ENCODE measurements around the gene MRTO4. TPM values are rescaled to one million over a fixed set of nuclear protein-coding genes. Genes with fewer than 3 reads are reported as not detected.

MRTO4 gene
- total and polyA plus RNA-seq, 9 of the 15 experiments (the other 6 are each of a cell fraction or from before 2014, with no cell fraction given), result 62.0 to 173 (median 146) TPM

DNA sequence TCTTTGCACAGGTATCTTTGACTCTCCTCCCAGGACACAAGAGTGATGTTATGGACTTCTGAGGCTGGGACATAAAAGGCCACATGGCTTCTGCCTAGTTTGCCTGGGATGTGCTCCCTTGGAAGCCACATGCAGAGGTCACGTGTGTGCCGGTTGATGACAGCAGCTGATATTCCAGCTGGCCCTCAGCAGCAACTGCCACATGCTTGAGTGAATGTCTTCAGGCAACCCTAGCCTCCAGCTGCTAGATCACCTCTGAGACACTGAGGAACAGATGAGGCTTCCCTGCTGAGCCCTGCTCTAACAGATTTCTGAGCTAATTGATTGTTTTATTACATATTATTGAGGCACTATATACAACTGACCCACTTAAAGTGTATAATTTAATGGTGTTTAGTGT is 48.6 kb downstream of the MRTO4 start (continued):
- TF ChIP-seq, protein P1, sequence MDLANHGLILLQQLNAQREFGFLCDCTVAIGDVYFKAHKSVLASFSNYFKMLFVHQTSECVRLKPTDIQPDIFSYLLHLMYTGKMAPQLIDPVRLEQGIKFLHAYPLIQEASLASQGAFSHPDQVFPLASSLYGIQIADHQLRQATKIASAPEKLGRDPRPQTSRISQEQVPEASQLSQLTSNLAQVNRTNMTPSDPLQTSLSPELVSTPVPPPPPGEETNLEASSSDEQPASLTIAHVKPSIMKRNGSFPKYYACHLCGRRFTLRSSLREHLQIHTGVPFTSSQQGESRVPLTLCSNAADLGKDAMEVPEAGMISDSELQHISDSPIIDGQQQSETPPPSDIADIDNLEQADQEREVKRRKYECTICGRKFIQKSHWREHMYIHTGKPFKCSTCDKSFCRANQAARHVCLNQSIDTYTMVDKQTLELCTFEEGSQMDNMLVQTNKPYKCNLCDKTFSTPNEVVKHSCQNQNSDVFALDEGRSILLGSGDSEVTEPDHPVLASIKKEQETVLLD (IDR thresholded peaks at IDR 0.05), result no peak
- TF ChIP-seq SMARCC2 (IDR thresholded peaks at IDR 0.05; ENCODE audit: low read depth), result no peak
- TF ChIP-seq, protein P2, sequence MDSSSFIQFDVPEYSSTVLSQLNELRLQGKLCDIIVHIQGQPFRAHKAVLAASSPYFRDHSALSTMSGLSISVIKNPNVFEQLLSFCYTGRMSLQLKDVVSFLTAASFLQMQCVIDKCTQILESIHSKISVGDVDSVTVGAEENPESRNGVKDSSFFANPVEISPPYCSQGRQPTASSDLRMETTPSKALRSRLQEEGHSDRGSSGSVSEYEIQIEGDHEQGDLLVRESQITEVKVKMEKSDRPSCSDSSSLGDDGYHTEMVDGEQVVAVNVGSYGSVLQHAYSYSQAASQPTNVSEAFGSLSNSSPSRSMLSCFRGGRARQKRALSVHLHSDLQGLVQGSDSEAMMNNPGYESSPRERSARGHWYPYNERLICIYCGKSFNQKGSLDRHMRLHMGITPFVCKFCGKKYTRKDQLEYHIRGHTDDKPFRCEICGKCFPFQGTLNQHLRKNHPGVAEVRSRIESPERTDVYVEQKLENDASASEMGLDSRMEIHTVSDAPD (CRISPR knock-in tag; IDR thresholded peaks at IDR 0.05), result no peak
- TF ChIP-seq, protein P3, sequence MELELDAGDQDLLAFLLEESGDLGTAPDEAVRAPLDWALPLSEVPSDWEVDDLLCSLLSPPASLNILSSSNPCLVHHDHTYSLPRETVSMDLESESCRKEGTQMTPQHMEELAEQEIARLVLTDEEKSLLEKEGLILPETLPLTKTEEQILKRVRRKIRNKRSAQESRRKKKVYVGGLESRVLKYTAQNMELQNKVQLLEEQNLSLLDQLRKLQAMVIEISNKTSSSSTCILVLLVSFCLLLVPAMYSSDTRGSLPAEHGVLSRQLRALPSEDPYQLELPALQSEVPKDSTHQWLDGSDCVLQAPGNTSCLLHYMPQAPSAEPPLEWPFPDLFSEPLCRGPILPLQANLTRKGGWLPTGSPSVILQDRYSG (tag; conservative IDR thresholded peaks at IDR 0.05; ENCODE audit: low read depth), result 0 out of 2 replicates have a peak, but pooled peaks have one; percentile 26
- no peak for TF ChIP-seq NR4A1 (CRISPR knock-in tag; IDR thresholded peaks at IDR 0.05)
- no peak for TF ChIP-seq NR4A1 (tag; IDR thresholded peaks at IDR 0.05)
- TF ChIP-seq CHD2 (IDR thresholded peaks at IDR 0.05; ENCODE audit: low read depth, low read length), result no peak
- 0 out of 2 replicates have a peak, but pooled peaks have one; percentile 43 for TF ChIP-seq SMAD4 (CRISPR knock-in tag; conservative IDR thresholded peaks at IDR 0.05)
- TF ChIP-seq, protein P4, sequence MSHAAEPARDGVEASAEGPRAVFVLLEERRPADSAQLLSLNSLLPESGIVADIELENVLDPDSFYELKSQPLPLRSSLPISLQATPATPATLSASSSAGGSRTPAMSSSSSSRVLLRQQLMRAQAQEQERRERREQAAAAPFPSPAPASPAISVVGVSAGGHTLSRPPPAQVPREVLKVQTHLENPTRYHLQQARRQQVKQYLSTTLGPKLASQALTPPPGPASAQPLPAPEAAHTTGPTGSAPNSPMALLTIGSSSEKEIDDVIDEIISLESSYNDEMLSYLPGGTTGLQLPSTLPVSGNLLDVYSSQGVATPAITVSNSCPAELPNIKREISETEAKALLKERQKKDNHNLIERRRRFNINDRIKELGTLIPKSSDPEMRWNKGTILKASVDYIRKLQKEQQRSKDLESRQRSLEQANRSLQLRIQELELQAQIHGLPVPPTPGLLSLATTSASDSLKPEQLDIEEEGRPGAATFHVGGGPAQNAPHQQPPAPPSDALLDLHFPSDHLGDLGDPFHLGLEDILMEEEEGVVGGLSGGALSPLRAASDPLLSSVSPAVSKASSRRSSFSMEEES (CRISPR knock-in tag; IDR thresholded peaks at IDR 0.05), result peak; percentile 85
- no peak for TF ChIP-seq ZKSCAN8 (CRISPR knock-in tag; IDR thresholded peaks at IDR 0.05)
- no peak for TF ChIP-seq ZNF76 (CRISPR knock-in tag; IDR thresholded peaks at IDR 0.05; ENCODE audit: borderline replicate concordance)
- TF ChIP-seq E2F3 (CRISPR knock-in tag; IDR thresholded peaks at IDR 0.05), result no peak
- TF ChIP-seq SRSF7 (optimal IDR thresholded peaks at IDR 0.05; ENCODE audit: low read depth, low read length), result no peak
- TF ChIP-seq BHLHE40 (IDR thresholded peaks at IDR 0.05; ENCODE audit: low read length), result peak; percentile 92
- TF ChIP-seq STAT5B (CRISPR knock-in tag; IDR thresholded peaks at IDR 0.05), result no peak
- no peak for TF ChIP-seq YBX1 (IDR thresholded peaks at IDR 0.05)
- no peak for TF ChIP-seq POLR2A (conservative IDR thresholded peaks at IDR 0.05)
- no peak for TF ChIP-seq PURB (CRISPR knock-in tag; IDR thresholded peaks at IDR 0.05; ENCODE audit: low read depth)
- no peak for TF ChIP-seq POU5F1 (IDR thresholded peaks at IDR 0.05; ENCODE audit: borderline replicate concordance, low read depth, low read length, partially characterized antibody)
- TF ChIP-seq, protein P5, sequence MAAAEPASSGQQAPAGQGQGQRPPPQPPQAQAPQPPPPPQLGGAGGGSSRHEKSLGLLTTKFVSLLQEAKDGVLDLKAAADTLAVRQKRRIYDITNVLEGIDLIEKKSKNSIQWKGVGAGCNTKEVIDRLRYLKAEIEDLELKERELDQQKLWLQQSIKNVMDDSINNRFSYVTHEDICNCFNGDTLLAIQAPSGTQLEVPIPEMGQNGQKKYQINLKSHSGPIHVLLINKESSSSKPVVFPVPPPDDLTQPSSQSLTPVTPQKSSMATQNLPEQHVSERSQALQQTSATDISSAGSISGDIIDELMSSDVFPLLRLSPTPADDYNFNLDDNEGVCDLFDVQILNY (CRISPR knock-in tag; IDR thresholded peaks at IDR 0.05), result no peak
- no peak for TF ChIP-seq MEF2D (tag; conservative IDR thresholded peaks at IDR 0.05; ENCODE audit: low read depth)
- no peak for TF ChIP-seq ERF (CRISPR knock-in tag; IDR thresholded peaks at IDR 0.05)
- 0 out of 2 replicates have a peak, but pooled peaks have one; percentile 29 for TF ChIP-seq ZNF644 (tag; IDR thresholded peaks at IDR 0.05; ENCODE audit: low read depth)
- TF ChIP-seq SAP30 (IDR thresholded peaks at IDR 0.05; ENCODE audit: borderline replicate concordance, insufficient read depth, low read depth, low read length, poor library complexity, severe bottlenecking), result no peak
- no peak for TF ChIP-seq ZNF77 (CRISPR knock-in tag; IDR thresholded peaks at IDR 0.05)

All from K562 (cell line).